Body of pancreas (tissue), 4 donors: ENCODE measurements around the gene NSD2. TPM values are rescaled to one million over a fixed set of nuclear protein-coding genes. Genes with fewer than 3 reads are reported as not detected.

ENCODE experiments used
- ATAC-seq: fragments of 150-250 bp; one replicate; pipeline ENCODE4 v1.9.1; 2016
- DNase-seq, 4 donors: peaks; one replicate each; pipeline ENCODE4 v3.0.0-alpha.2; 2019
- H3K27ac ChIP-seq, 4 donors: fragments of 200-600 bp; sonication (generic); 1 replicate in 3 of 4; 2 replicates in 1 of 4; pipeline versions ENCODE4 v1.5.1 to v1.6.1; 2016 to 2019; ENCODE audit warnings: mild to moderate bottlenecking in 1 of 4, mixed read lengths in 1 of 4, moderate library complexity in 1 of 4
- H3K27me3 ChIP-seq, 2 donors: fragments of 200-600 bp; sonication (generic); one replicate each; pipeline ENCODE4 v1.6.0; 2016; ENCODE audit warnings: mild to moderate bottlenecking in 1 of 2
- H3K36me3 ChIP-seq, 2 donors: fragments of 200-600 bp; sonication (generic); replicated peaks in 1 of 2; 2 replicates each; pipeline ENCODE4 v1.5.1; 2016; ENCODE audit warnings: low read depth in 2 of 2; ENCODE audit not compliant: insufficient read depth in 1 of 2
- H3K4me1 ChIP-seq: fragments of 200-600 bp; sonication (generic); one replicate; pipeline ENCODE4 v1.6.0; 2016
- H3K4me3 ChIP-seq, 2 donors: fragments of 200-600 bp; sonication (generic); 1 replicate in 1 of 2; 2 replicates in 1 of 2; pipeline ENCODE4 v1.5.1; 2016 to 2019
- H3K9me3 ChIP-seq, 3 donors: fragments of 200-600 bp; sonication (generic); 1 replicate in 2 of 3; 2 replicates in 1 of 3; pipeline ENCODE4 v1.5.1; 2016
- CTCF ChIP-seq, 7 experiments: fragments of 450-650 bp in 4 of 7; fragments of 200-600 bp in 3 of 7; sonication (generic) in 3 of 7; IDR thresholded peaks; one replicate each; pipeline ENCODE4 v1.5.1; 2016 to 2019; ENCODE audit warnings: antibody characterized with exemption in 7 of 7
- POLR2A ChIP-seq, 3 donors: fragments of 450-650 bp; IDR thresholded peaks; one replicate each; pipeline ENCODE4 v1.6.1; 2016; ENCODE audit warnings: antibody characterized with exemption in 3 of 3, mild to moderate bottlenecking in 2 of 3
- WGBS, 2 donors: methylation state at CpG; one replicate each; pipeline ENCODE4 v1.1.5; 2017; 5-methylcytosine and 5-hydroxymethylcytosine counted together
- intact Hi-C: fragments of 100-400 bp; cut with DNase I; formaldehyde crosslinking; loops from one replicate; pipeline ENCODE4 v1.15.1; 2023
- total RNA-seq, 2 donors: library from RNA; depleted of rRNA; stranded (reverse); fragments of >200 nt; gene quantifications; one replicate each; pipeline ENCODE4 v1.1.0, GENCODE V29; 2016

The NSD2 gene
- total RNA-seq, 2 donors from 2014 or later = 38.1 to 40.2 TPM

- intact Hi-C loops = no loop called here
- no peak for ATAC-seq
- Histone ChIP-seq H3K4me1 (peaks cover 17% of the 10 kb centered on the region), H3K4me3 (no peak overlapping the region), H3K36me3 (peaks cover 0 to 3% of the 10 kb centered on the region in 2 donors), H3K27ac (no peak overlapping the region), H3K9me3 (no peaks in the 10 kb centered on the region), H3K27me3 (no peaks in the 10 kb centered on the region)
- DNase-seq = no peak
- TF ChIP-seq CTCF (IDR thresholded peaks at IDR 0.05) (no peak), POLR2A (IDR thresholded peaks at IDR 0.05) (no peak)
- WGBS, 2 donors = 100% methylated on average over 1 of the region's 1 CpG
These were observed 93.8 kb downstream of the NSD2 start for GRCh38 chr4:1964971-1965370.

GRCh38 chr4:1967512-1968149 is 96.4 kb downstream of the NSD2 start:
- no peak overlapping the region for H3K4me3 ChIP-seq
- H3K9me3 ChIP-seq = no peaks in the 10 kb centered on the region
- intact Hi-C loops = no loop called here
- H3K36me3 ChIP-seq = peaks cover 0 to 1% of the 10 kb centered on the region in 2 donors
- ATAC-seq (no peak), DNase-seq (no peak)
- TF ChIP-seq POLR2A (IDR thresholded peaks at IDR 0.05) = no peak
- TF ChIP-seq CTCF (IDR thresholded peaks at IDR 0.05) = no peak
- no peak overlapping the region for H3K27ac ChIP-seq
- WGBS, 2 donors = 84 to 88% methylated on average over 5 of the region's 5 CpGs
- H3K4me1 ChIP-seq = peaks cover 6% of the 10 kb centered on the region
- H3K27me3 ChIP-seq = no peaks in the 10 kb centered on the region

- no peaks in the 10 kb centered on the region for H3K27me3 ChIP-seq
- peaks cover 6% of the 10 kb centered on the region for H3K4me1 ChIP-seq
- H3K27ac ChIP-seq = no peak overlapping the region
- H3K9me3 ChIP-seq = no peaks in the 10 kb centered on the region
- intact Hi-C loops = no loop called here
- no peak overlapping the region for H3K4me3 ChIP-seq
- no peaks in the 10 kb centered on the region for H3K36me3 ChIP-seq
- no peak for DNase-seq
- TF ChIP-seq POLR2A (IDR thresholded peaks at IDR 0.05) = no peak
- no peak for TF ChIP-seq CTCF (IDR thresholded peaks at IDR 0.05)
- 90 to 98% methylated on average over 7 of the region's 7 CpGs for WGBS, 2 donors
- no peak for ATAC-seq
These were observed 97.6 kb downstream of the NSD2 start for GRCh38 chr4:1968686-1969295.

- intact Hi-C loops = no loop called here
- DNase-seq = no peak
- Histone ChIP-seq H3K36me3 (no peaks in the 10 kb centered on the region), H3K9me3 (no peaks in the 10 kb centered on the region), H3K4me3 (no peak overlapping the region), H3K4me1 (no peaks in the 10 kb centered on the region), H3K27me3 (no peaks in the 10 kb centered on the region), H3K27ac (no peak overlapping the region)
- 93 to 94% methylated on average over 17 of the region's 17 CpGs for WGBS, 2 donors
- ATAC-seq = no peak
- no peak for TF ChIP-seq CTCF (IDR thresholded peaks at IDR 0.05)
- TF ChIP-seq POLR2A (IDR thresholded peaks at IDR 0.05) = no peak
These were observed 98.9 kb downstream of the NSD2 start for GRCh38 chr4:1969928-1970723.
